ENCODE results near the gene ELK3. TPM values are rescaled to one million over a fixed set of nuclear protein-coding genes. Genes with fewer than 3 reads are reported as not detected.

Gene ELK3
- polyA plus RNA-seq, 1 of the 3 experiments (the other 2 are of a cell fraction): 33.8 TPM

DNA sequence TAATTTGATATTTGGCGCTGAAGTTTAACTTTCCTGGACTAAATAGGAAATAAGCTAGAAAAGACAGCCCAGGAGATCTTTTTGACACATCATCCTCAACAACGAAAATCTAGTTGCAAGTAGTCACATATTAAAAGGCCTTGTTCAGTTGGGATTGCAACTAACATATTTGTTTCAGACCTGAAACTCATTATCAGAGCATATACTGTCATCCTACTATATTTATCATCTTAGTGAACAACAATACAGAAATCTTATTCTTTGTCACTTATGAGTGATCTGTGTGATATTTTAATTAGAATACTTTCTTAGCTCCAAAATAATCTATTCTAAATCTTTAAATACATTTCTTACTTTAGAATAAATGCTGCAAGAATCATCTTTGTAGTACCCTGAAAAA is 72.1 kb downstream of the ELK3 start:
- peaks cover 32% of the 10 kb centered on the region for H4K20me1 ChIP-seq (ENCODE audit: insufficient read depth)
- 89% methylated on average over 2 of the region's 2 CpGs for WGBS (ENCODE audit: low lambda C conversion rate)

DNA sequence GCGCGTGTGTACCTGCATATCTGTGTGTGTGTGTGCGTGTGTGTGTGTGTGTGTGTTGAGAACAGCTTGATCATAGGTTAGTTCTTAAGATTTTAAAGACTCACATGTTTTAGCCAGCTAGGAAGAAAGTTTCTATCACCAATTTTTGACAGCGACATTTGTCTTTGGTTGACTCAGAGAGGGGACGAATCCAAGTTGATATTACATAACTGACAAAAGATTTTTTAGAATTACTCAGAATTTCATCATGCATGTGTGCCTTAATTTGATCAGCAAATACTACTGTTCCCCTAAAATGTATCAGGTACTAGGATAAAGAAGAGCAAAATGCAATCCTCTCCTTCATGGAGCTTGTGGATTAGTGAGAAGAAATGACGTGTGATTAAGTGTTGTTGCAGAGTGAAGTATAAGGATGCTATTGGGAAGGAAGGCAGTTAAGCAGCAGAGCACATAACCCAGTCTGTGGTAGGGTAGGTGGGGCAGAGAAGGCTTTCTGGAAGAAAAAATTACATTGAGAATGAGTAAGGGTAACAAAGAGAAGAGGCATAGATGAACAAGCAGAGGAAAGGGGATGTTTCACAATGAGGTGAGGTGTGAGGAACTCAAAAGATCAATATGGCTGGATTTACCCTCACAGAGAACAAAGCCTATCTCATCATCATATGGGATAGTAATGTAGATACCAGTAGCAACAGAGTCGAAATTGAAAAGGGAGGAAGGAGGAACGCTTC is 77.5 kb downstream of the ELK3 start:
- Histone ChIP-seq H3K27ac (ENCODE audit: low read depth in 2 of 2, low read length in 1 of 2) (no peak overlapping the region), H2AFZ (ENCODE audit: low read depth) (no peak overlapping the region), H3K4me2 (no peak overlapping the region), H3K27me3 (ENCODE audit: insufficient read depth) (no peaks in the 10 kb centered on the region), H3F3A (replicated peaks; ENCODE audit: insufficient read depth) (peaks cover 43% of the 10 kb centered on the region), H3K4me3 (ENCODE audit: low read depth in 2 of 2, low read length in 1 of 2) (no peak overlapping the region), H3K9ac (no peak overlapping the region), H4K20me1 (ENCODE audit: insufficient read depth) (0 out of 2 replicates have a peak, but pooled peaks cover 10% of the 10 kb centered on the region), H3K9me2 (no peaks in the 10 kb centered on the region), H3K4me1 (ENCODE audit: control insufficient read depth in 1 of 2, insufficient read depth in 2 of 2, low read depth in 1 of 2, low read length in 1 of 2) (peaks cover 0 to 2% of the 10 kb centered on the region in 2 experiments; a peak in 2 of 4 replicates), H3K9me3 (no peaks in the 10 kb centered on the region), H3K79me2 (ENCODE audit: insufficient read depth) (peaks cover 47% of the 10 kb centered on the region; the same call in 1 of the 2 replicates), H3K36me3 (replicated peaks in 1 of 2; ENCODE audit: control insufficient read depth in 1 of 2, insufficient read depth in 2 of 2, low read length in 1 of 2) (peaks cover 28 to 79% of the 10 kb centered on the region in 2 experiments)
- DNase-seq: no peak
- WGBS (ENCODE audit: low lambda C conversion rate): 85% methylated on average over 8 of the region's 8 CpGs
- ChIA-PET POLR2A (no interaction called here), CTCF (no interaction called here)
- TF ChIP-seq MAX (IDR thresholded peaks at IDR 0.05; ENCODE audit: low read depth): no peak
- no peak for TF ChIP-seq FOXJ3 (CRISPR knock-in tag; IDR thresholded peaks at IDR 0.05)
- TF ChIP-seq NFIC (IDR thresholded peaks at IDR 0.05; ENCODE audit: borderline replicate concordance): no peak
- TF ChIP-seq PBX3 (IDR thresholded peaks at IDR 0.05): no peak
- TF ChIP-seq, protein P1, sequence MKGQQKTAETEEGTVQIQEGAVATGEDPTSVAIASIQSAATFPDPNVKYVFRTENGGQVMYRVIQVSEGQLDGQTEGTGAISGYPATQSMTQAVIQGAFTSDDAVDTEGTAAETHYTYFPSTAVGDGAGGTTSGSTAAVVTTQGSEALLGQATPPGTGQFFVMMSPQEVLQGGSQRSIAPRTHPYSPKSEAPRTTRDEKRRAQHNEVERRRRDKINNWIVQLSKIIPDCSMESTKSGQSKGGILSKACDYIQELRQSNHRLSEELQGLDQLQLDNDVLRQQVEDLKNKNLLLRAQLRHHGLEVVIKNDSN (IDR thresholded peaks at IDR 0.05; ENCODE audit: borderline replicate concordance, low read depth): no peak
- TF ChIP-seq POLR2AphosphoS5 (IDR thresholded peaks at IDR 0.05; ENCODE audit: low read depth, low read length): no peak
- TF ChIP-seq, protein P2, sequence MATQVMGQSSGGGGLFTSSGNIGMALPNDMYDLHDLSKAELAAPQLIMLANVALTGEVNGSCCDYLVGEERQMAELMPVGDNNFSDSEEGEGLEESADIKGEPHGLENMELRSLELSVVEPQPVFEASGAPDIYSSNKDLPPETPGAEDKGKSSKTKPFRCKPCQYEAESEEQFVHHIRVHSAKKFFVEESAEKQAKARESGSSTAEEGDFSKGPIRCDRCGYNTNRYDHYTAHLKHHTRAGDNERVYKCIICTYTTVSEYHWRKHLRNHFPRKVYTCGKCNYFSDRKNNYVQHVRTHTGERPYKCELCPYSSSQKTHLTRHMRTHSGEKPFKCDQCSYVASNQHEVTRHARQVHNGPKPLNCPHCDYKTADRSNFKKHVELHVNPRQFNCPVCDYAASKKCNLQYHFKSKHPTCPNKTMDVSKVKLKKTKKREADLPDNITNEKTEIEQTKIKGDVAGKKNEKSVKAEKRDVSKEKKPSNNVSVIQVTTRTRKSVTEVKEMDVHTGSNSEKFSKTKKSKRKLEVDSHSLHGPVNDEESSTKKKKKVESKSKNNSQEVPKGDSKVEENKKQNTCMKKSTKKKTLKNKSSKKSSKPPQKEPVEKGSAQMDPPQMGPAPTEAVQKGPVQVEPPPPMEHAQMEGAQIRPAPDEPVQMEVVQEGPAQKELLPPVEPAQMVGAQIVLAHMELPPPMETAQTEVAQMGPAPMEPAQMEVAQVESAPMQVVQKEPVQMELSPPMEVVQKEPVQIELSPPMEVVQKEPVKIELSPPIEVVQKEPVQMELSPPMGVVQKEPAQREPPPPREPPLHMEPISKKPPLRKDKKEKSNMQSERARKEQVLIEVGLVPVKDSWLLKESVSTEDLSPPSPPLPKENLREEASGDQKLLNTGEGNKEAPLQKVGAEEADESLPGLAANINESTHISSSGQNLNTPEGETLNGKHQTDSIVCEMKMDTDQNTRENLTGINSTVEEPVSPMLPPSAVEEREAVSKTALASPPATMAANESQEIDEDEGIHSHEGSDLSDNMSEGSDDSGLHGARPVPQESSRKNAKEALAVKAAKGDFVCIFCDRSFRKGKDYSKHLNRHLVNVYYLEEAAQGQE (IDR thresholded peaks at IDR 0.05; ENCODE audit: low read depth, low read length): no peak
- TF ChIP-seq ELF1 (IDR thresholded peaks at IDR 0.05): no peak
- TF ChIP-seq, protein P3, sequence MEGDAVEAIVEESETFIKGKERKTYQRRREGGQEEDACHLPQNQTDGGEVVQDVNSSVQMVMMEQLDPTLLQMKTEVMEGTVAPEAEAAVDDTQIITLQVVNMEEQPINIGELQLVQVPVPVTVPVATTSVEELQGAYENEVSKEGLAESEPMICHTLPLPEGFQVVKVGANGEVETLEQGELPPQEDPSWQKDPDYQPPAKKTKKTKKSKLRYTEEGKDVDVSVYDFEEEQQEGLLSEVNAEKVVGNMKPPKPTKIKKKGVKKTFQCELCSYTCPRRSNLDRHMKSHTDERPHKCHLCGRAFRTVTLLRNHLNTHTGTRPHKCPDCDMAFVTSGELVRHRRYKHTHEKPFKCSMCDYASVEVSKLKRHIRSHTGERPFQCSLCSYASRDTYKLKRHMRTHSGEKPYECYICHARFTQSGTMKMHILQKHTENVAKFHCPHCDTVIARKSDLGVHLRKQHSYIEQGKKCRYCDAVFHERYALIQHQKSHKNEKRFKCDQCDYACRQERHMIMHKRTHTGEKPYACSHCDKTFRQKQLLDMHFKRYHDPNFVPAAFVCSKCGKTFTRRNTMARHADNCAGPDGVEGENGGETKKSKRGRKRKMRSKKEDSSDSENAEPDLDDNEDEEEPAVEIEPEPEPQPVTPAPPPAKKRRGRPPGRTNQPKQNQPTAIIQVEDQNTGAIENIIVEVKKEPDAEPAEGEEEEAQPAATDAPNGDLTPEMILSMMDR (IDR thresholded peaks at IDR 0.05): no peak
- TF ChIP-seq JUND (IDR thresholded peaks at IDR 0.05): no peak
- TF ChIP-seq SIN3A (IDR thresholded peaks at IDR 0.05; ENCODE audit: borderline replicate concordance, low read depth, low read length): no peak

More for the DNA sequence above, 72.1 kb downstream of the ELK3 start:
- DNase-seq: no peak
- Histone ChIP-seq H3K36me3 (replicated peaks in 1 of 2; ENCODE audit: control insufficient read depth in 1 of 2, insufficient read depth in 2 of 2, low read length in 1 of 2) (peaks cover 25 to 81% of the 10 kb centered on the region in 2 experiments), H3K4me1 (ENCODE audit: control insufficient read depth in 1 of 2, insufficient read depth in 2 of 2, low read depth in 1 of 2, low read length in 1 of 2) (peaks cover 0 to 2% of the 10 kb centered on the region in 2 experiments; a peak in 1 of 4 replicates), H3K9ac (no peak overlapping the region), H3K9me2 (no peaks in the 10 kb centered on the region), H3K79me2 (ENCODE audit: insufficient read depth) (peaks cover 59% of the 10 kb centered on the region), H3K4me2 (no peak overlapping the region), H3F3A (replicated peaks; ENCODE audit: insufficient read depth) (peaks cover 59% of the 10 kb centered on the region), H3K9me3 (no peaks in the 10 kb centered on the region), H3K27ac (ENCODE audit: low read depth in 2 of 2, low read length in 1 of 2) (peak overlapping the region in 1 of 2 experiments; percentile 11; a peak in 1 of 4 replicates), H3K4me3 (ENCODE audit: low read depth in 2 of 2, low read length in 1 of 2) (no peak overlapping the region), H2AFZ (ENCODE audit: low read depth) (no peak overlapping the region), H3K27me3 (ENCODE audit: insufficient read depth) (no peaks in the 10 kb centered on the region)
- ChIA-PET POLR2A (no interaction called here), CTCF (interaction anchor here (1.4 kb wide), 1 partner anchor 134 kb away, joined by 3 read pairs; the partner anchor contains the start of gene CDK17)
- no peak for TF ChIP-seq CHD2 (IDR thresholded peaks at IDR 0.05; ENCODE audit: low read length, partially characterized antibody)
- no peak for TF ChIP-seq EP300 (IDR thresholded peaks at IDR 0.05; ENCODE audit: borderline replicate concordance in 1 of 2, low read depth in 1 of 2, low read length in 1 of 2)
- TF ChIP-seq RFX5 (IDR thresholded peaks at IDR 0.05; ENCODE audit: low read length): no peak
- no peak for TF ChIP-seq JUND (IDR thresholded peaks at IDR 0.05)
- TF ChIP-seq GATA2 (CRISPR knock-in tag; IDR thresholded peaks at IDR 0.05): no peak
- TF ChIP-seq FOSL2 (IDR thresholded peaks at IDR 0.05; ENCODE audit: borderline replicate concordance, low read depth): no peak
- TF ChIP-seq IRF3 (IDR thresholded peaks at IDR 0.05; ENCODE audit: low read depth, low read length): no peak

All from SK-N-SH (cell line).